SKM-1 treated with dmso at 0.1 percent for 144 hours (cell line): ENCODE results near the gene GTF2I.
"Not testable (repeated sequence)": the region's sequence is repeated elsewhere in the genome, so short reads cannot be mapped to it uniquely, and the experiment has no call there.

Experiments used
- DNase-seq: peaks from one replicate; lab custom pipeline; 2025; ENCODE audit not compliant: unreplicated experiment; lab: John Stamatoyannopoulos, UW

The GTF2I gene

DNA sequence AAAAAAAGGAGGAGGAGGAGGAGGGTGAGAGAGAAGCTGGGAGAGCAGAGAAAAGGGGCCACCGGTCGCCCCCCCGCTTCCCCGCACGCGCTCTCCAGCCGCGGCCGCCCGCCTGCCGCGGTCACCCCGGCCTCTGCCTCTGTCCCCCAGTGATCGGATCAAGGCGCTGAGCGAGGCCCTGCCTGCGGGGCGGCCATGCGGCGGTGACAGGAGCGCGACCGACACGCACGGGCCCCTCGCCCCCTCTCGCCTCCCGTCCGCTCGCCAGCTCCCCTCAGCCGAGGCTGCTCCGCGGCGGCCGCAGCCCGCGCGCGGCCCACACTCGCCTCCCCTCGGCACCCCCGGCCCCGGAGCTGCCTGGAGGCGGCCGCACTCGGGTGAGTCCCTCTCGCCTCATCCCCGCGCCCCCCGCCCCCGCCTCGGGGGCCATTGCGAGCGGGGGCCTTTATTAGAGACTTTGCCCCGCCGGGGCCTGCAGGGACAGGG, at the start of gene GTF2I:
GTF2I (plus strand) TSS at position 27 of the 486 bp plus-strand sequence. CDS start 31,411 bp downstream, outside the sequence.
- DNase-seq: no peak

DNA sequence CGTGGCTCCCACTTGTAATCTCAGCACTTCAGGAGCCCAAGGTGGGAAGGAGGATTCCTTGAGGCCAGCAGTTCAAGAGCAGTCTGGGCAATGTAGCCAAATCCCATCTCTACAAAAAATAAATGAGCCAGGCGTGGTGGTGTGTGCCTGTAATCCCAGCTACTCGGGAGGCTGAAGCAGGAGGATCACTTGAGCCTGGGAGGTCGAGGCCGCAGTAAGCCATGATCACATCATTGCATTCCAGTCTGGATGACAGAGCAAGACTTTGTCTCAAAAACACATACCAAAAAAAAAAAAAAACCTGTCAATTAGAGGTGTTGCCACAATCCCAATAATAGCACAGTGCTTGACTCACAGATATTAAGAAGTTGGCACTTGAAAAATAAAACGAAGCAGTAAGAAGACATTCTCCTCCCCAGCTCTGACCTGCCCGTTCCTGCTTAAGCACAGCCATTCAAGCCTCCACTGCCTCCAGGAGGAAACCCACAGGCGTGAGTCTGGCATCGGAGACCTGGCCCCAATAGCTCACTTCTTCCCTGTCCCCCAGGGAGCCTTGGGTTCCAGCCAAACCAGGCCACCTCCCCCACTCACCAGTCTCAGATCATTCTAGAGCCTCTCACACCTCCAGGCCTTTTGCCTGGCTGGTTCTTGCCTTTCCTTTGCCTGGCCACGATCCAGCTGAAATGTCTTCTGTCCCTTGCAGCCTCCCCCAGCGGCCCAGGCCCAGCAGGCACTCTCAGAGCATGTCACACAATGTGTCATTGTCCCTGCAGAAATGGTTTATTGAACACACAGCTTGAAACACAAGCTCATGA, 45.3 kb upstream of the GTF2I start:
- no peak for DNase-seq

GRCh38 chr7:74615933-74616780, 41.4 kb upstream of the GTF2I start:
- DNase-seq: no peak

DNA sequence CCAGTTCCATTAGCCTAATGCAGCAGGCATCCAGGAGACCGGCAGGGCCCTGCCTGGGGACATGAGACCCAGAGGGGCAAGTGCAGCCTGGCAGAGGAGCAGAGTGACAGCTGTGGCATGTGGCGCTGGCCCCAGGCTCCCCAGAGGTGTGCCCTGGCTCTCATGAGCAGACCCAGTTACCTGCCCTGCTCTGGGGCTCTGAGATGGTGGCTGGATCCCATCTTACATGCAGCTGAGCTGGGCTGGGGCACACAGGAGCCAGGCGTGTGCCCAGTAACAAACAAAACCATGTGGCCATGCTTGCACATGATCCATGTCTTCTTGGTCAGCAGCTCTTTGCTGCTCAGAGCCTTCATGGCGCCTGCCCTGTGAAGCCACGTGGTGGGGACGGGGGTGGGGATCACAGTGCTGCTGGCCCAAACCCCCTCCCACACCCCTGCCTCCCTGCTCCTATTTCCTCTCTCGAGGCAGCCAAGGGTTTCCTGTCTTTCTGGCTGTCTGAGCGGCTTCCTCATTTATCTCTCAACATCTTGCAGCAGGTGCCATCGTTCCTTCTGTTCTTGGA, 40.3 kb upstream of the GTF2I start:
- DNase-seq: peak; percentile 78

- no peak for DNase-seq
Measured at GRCh38 chr7:74619235-74619860, 38.2 kb upstream of the GTF2I start.

GRCh38 chr7:74622228-74622749, 35.2 kb upstream of the GTF2I start:
- DNase-seq: no peak

DNA sequence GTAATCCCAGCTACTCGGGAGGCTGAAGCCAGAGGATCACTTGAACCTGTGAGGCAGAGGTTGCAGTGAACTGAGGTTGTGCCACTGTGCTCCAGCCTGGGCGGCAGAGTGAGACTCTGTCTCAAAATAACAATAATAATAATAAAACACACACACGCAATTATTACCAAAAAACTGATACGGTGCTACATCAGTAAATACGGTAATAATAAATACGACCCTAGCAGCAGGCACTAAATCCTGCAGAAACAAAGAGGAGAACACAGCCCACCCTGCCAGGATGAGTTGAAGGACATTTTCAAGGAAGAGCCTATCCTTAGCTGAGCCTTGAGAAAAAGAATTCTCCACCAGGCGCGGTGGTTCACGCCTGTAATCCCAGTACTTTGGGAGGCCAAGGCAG, 34.4 kb upstream of the GTF2I start:
- DNase-seq: no peak

DNA sequence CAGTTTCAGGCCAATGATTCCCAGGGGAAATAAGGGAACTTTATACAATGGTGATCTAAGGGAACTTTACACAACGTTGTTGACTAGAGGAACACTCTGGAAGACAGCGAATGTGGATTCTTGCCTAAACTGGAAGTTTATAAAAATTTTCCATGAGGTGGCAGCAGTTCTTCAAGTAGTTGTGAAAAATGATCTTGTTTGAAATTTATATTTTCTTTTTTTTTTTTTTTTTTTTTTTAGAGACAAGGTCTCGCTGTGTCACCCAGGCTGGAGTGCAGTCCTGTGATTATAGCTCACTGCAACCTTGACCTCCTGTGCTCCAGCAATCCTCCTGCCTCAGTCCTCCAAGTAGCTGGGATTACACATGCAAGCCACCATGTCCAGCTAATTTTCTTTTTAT, 32.1 kb upstream of the GTF2I start:
- DNase-seq: no peak

DNA sequence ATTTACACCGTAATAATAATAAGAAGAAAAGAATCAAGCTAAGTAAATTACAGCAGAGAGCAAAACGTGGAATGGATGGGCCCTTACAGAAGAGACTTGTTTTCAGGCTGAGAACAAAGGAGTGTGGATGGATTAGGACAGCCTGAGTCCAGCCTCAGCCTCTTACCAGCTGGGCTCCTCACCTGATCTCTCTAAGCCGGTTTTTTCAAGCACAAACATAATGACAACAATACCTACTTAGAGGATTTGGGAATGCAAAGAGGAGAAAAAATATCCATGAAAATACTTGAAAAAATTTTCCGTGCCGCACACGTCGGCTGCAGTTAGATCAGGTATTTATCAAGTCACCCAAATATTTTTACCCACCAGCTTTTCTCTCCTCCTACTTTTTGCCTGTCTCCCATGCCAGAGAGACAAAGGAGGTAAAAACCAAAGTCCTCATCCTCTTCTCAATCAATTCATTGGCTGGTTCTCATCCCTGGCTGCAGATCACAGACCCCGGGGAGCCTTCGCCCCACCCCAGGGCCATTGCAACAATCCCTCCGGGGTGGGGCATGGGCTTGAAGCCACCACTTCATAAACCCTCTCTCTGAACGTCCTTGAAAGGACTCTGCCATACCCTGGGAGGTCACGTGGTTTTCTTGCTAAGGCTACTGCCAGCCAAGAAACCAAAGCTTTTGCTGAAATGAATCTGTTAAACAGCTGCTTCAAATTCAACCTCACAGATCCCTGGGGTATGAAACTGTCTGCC, 29.7 kb upstream of the GTF2I start:
- DNase-seq: no peak

DNA sequence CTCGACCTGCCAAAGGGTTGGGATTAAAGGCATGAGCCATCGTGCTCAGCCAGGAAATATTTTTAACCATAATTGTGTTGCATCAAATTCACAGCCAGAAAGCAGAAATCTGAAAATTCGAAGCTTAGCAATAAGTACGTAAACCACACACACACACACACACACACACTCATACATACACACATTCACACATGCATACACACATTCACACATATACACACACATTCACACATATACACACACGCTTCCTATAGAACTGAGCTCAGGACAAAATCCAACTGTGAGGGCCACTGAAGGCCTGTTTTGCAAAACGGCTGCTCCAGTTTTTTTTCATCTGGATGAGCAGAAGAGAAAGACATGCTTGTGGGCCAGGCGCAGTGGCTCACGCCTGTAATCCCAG, 25.0 kb upstream of the GTF2I start:
- DNase-seq: no peak

DNA sequence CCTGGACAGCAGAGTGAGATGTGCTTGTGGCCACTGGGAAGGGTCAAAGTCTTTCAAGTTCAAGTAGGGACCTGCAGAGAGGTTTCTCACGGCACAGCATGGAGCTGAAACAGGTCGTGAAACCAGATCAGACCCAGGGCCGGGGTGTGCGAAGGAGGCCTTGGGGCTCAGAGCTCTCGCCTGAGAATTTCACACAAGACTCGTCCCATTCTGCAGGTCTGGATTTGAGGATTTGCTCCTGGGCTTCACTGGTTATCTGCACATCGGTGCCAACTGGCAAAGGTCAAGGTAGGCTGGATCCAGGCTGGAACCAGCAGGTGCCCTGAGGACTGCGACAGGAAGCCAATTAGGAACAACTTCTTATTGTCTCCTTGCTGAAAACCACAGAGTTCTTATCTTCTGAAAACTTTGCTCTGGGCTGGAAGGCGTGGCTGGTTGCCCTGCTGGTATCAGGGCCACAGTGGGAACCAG, 24.0 kb upstream of the GTF2I start:
- DNase-seq: no peak

GRCh38 chr7:74637745-74638144, 19.8 kb upstream of the GTF2I start:
- no peak for DNase-seq

DNA sequence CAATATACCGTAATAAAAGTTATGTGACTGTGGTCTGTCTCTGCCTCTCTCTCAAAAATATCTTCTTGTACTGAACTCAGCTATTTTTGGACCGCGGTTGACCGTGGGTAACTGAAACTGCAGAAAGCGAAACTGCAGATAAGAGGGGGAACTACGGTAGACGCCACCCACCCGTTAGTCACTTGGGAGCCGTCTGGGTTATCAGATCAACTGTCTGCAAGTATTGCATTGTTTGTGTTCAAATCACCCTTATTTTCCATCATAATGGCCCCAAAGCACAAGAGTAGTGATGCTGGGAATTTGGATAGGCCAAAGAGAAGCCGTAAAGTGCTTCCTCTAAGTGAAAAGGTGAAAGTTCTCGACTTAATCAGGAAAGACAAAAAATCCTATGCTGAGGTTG, 7.5 kb upstream of the GTF2I start:
- peak; percentile 35 for DNase-seq

DNA sequence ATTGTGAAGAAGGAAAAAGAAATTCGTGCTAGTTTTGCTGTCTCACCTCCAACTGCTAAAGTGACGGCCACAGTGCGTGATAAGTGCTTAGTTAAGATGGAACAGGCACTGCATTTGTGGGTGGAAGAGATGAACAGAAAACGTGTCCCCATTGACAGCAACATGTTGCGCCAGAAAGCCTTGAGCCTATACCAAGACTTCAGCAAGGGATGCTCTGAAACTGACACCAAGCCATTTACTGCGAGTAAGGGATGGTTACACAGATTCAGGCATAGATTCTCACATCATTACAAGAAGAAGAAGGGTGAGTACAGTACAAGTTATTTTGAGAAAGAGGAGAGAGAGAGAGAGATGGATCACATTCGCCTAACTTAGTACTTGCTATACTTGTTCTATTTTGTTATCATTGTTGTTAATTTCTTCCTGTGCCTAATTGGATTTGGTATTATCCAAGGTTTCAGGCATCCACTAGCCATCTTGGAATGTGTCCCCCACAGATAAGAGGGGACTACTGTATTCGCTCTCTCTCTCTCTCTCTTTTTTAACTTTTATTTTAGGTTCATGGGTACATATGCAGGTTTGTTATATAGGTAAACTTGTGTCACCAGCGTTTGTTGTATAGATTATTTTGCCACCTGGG, 6.9 kb upstream of the GTF2I start:
- not testable (repeated sequence) for DNase-seq

DNA sequence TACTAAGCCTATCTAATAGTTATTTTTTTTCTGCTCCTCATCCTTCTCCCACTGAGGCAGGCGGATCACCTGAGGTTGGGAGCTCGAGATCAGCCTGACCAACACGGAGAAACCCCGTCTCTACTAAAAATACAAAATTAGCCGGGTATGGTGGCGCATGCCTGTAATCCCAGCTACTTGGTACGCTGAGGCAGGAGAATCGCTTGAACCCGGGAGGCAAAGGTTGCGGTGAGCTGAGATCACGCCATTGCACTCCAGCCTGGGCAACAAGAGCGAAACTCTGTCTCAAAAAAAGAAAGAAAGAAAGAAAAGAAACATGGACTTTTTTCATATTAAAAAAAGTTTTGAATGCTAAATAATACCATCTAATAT, 6.4 kb upstream of the GTF2I start:
- DNase-seq: not testable (repeated sequence)

GRCh38 chr7:74653686-74654181, 3.8 kb upstream of the GTF2I start:
- DNase-seq: no peak

- no peak for DNase-seq
Measured at GRCh38 chr7:74654811-74655210, 2.7 kb upstream of the GTF2I start.

DNA sequence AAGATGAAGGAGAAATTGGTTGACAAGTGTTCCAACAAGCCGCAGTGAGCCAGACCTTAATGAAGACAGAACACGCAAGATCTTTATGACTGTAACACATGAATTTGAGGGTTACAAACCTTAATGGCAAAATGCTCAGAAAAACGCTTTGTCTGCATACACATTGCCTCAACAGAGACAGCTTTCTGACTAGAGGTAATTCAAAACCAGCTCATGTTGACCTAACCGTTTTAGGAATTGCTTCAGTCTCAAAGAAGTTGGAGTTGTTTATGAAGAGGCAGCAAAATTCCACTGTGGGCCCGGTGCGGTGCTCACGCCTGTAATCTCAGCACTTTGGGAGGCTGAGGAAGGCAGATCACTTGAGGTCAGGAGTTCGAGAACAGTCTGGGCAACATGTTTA, 2.2 kb upstream of the GTF2I start:
- no peak for DNase-seq

- no peak for DNase-seq
Measured at GRCh38 chr7:74655768-74656440, 1.6 kb upstream of the GTF2I start.
